GM19324 (cell line): Measurements from ENCODE around the gene MYO5A.
"Not testable (repeated sequence)": the region's sequence is repeated elsewhere in the genome, so short reads cannot be mapped to it uniquely, and the experiment has no call there.

Source experiments
- ATAC-seq: cut with Tn5 transposase; IDR thresholded peaks from one replicate; pipeline ENCODE4 v1.9.1; 2021; ENCODE audit warnings: mild to moderate bottlenecking, moderate library complexity; ENCODE audit not compliant: unreplicated experiment, low FRiP score

The MYO5A gene

GRCh38 chr15:52427804-52428203, 100.9 kb downstream of the MYO5A start:
- ATAC-seq: no peak

GRCh38 chr15:52424856-52425431, 103.7 kb downstream of the MYO5A start:
- ATAC-seq: no peak

- no peak for ATAC-seq
These were observed 104.8 kb downstream of the MYO5A start for GRCh38 chr15:52423852-52424251.

DNA sequence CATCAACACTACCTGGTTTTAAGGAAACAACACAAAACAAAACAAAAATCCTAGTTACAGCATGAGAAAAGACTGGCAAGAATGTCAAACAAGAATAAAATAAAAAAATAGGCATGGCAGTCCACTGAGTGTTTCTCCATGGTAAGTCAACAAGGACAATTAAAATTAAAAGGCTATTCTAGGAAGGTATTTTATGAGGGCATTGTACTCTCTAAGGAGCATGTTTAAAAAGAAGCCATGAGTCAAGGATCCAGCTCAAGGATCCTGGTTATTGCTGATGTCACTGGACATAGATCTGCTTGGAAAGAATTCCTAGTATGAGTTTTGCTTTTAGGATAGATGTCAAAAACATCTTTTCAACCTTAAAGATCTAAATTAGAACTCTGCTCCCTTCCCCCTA, 106.7 kb downstream of the MYO5A start:
- ATAC-seq: no peak

DNA sequence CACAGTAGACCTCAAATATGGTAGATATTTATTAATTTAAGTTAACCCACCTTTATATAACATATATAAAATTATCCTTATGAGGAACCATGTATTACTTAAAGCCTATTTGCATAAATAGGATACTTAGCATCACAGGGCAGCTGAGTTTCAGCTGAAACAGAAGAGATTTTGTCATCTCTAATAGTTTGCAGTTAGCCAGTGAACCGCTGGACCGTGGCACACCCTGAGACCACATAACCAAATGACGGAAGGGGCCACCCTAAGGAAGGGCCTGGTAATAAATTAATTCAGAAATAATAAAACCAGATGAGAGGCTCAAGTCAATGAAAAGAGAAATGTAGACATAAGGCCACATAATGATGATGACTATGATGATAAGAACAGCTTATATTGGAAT, 107.7 kb downstream of the MYO5A start:
- no peak for ATAC-seq

DNA sequence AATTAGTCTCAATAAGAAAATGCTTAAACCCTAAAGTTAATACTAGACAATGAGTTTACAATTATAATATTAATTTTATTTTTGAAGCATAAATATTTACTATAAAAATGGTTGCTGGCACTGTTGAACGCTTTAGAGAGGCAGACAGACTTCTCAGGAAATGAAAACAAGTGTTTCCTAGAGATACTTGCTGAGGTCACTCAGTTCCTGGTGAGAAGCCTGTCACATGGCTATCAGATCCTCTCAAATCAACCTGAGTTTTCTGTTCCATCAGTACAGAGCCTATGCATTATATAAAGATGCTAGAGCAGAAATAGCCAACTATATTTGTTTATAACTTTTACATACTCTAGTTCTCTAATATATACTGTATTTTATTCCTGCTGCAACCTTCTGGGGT, 109.2 kb downstream of the MYO5A start:
- no peak for ATAC-seq

DNA sequence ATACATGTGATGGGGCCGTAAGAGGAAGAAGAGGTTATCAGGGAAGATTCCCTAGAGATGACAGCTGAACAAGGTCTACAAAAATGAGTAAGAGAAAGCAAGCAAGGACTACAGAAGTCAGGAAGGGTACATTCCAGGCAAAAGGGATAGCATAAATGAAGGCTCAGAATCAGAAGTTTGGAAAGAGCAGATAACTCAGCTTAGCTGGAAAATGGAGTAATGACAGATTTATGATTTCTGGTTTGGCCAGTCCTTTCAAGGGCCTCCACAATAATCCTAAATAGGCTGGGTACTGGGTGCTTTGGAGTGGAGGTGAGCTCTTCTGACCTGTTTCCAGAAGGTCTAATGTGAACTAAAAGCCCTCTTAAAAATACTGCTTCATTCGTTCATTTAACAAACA, 110.7 kb downstream of the MYO5A start:
- no peak for ATAC-seq

GRCh38 chr15:52417521-52417920, 111.2 kb downstream of the MYO5A start:
- no peak for ATAC-seq

- not testable (repeated sequence) for ATAC-seq
These were observed 112.1 kb downstream of the MYO5A start for GRCh38 chr15:52416566-52416965.

GRCh38 chr15:52415628-52416027, 113.1 kb downstream of the MYO5A start:
- no peak for ATAC-seq

- ATAC-seq: no peak
These were observed 113.7 kb downstream of the MYO5A start for GRCh38 chr15:52414936-52415335.

DNA sequence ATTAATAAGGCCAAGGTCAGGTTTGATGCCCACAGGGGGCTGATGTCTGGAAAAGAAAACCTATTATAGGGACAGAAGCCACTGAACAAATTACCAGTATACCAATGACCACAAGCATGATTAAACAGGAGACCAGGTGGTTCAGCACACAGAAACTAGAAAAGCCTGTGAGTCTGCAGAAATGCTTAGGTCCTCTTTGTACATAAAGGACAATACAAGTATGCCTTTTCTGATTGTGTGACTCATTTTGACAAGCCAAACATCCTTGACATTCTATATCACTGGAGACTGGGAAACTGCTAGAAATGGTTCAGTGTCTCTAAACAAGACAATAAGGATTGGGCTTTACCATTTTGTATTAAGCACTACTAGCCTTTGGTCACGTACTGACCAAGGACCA, 119.9 kb downstream of the MYO5A start:
- no peak for ATAC-seq

DNA sequence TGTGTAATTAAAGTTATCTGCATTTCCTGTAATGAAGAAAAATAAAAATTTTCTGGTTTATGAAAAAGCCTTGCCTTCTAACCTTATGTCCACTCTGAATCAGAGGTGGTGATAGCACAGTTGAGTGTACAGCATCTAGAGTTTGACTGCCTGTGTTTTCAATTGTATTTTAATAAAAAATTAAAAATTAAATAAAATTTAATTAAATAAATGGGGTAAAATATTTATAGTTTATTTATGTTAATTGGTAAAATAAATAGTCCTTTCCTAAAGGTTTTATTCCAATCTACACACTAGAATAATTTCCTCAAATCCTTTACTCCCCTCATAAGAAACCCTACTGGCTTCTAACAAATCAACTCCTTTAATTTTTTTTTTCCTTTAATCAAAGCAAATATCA, 121.3 kb downstream of the MYO5A start:
- no peak for ATAC-seq

- ATAC-seq: no peak
These were observed 122.1 kb downstream of the MYO5A start for GRCh38 chr15:52406601-52407000.

DNA sequence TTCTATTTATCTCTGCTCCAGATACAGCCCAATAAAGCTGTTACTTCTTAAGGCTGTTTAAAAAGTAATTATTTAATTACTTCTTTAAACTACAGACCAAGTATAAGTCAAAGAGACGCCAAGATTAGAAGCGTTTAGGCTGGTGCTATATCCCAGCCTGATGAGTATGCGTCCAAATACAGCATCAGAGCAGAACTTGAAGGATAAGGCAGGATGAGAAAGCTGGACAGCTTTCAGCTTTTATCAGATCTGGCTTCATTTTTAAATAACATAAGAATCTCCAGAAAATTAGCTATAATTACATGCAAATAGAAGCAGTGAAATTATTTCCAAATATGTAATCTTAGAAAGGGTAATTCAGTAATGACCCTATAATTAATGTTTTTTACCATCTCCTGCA, 122.8 kb downstream of the MYO5A start:
- no peak for ATAC-seq

DNA sequence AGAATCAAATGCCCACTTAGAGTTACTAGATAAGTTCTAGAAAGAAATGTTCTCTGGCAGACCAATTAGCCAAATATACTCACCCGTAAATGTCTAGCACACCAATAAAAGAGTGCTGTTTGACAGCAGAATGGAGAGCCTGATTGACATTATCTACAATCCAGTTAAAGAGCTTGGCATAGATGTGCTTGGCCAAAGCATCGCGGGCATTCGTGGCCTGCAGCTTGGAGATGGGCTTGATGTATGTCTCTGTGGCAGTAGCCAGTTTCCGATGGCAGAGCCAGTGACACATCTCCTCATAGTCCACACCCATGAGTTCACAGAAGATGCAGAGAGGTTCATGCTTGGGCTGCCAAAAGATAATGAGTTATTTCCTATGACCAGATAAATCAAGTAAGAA, 131.6 kb downstream of the MYO5A start:
- ATAC-seq: no peak

GRCh38 chr15:52394118-52394517, 134.6 kb downstream of the MYO5A start:
- ATAC-seq: no peak

GRCh38 chr15:52392008-52392687, 136.5 kb downstream of the MYO5A start:
- ATAC-seq: no peak

DNA sequence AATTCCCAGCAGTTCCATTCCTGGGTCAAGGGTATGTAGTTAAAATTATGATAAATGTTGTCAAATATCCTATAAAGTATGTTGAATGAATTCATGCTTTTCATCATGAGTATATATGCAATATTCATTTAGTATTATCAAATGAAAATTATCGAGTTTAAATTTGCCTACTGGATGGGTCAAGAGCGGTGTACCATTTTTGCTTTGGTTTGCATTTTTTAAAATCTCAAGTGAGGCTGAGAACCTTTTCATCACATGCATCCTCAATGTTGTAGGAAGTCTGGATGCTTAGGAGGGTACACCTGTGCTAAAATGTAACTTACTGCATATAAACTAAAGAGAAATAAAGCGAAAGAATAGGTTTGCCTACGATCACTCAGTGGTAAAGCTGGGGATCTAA, 137.6 kb downstream of the MYO5A start:
- no peak for ATAC-seq

DNA sequence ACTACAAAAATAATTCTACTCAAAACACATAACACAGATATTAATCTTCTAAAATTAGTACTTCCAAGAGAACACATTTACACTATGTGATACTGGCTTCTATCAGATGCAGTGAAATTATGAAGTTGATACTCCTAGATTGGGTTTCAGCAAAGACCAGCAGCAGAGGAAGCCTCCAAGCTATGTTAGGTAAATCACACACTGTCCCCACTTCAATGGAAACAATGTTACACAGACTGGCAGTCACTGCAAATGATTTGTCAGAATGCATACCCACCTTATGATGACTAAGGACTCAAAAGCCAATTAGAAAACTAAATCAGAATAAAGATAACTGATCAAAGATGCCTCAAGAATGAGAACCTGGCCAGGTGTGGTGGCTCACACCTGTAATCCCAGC, 143.0 kb downstream of the MYO5A start:
- no peak for ATAC-seq

DNA sequence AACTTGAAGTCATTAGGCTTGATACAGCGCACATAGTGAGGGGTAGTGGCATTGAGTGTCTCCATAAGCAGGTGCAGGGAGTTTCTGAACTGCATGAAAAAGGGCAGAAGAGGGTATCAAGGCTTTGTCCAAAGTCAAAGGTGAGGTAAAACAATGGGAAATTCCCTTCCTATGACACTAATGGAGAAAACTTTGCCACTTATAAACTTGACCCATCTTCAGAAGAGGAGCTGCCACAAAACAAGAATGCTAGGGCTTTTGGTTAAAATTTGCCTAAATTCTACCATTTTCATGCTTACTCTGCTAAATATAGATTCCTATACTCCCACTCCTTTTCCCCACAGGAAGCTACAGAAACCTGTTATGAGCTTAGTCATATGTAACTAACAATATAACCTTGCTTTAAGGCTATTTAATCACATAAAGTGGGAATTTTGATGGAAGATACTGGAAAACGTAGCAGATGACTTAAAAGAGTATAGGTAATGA, 145.5 kb downstream of the MYO5A start:
- ATAC-seq: no peak

DNA sequence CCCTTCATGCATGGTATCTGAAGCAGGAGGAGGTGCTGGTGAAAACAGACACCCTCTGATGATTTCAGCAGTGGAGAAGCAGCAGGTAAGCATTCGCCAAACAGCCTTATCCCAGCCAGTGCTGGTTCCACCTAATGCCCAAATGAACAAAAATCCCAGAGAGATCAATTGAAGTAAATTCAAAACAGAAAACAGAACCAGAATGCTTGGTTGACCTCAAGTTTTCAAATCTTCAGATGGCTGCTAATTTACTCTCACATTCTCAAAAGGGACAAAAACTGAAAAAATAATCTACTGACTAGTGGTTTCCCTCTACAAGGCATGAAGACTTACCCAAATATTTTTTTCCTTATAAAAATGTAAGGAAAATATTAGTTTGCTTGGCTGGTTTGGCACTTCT, 146.0 kb downstream of the MYO5A start:
- no peak for ATAC-seq
